Loucy (cell line): Measurements from ENCODE around the gene CYP1A2.

Experiments used
- H2AFZ ChIP-seq: fragments of 200-600 bp; sonication (generic); 2 replicates; pipeline ENCODE4 v1.6.0; 2016; ENCODE audit warnings: antibody characterized with exemption, mild to moderate bottlenecking, low read length, moderate library complexity
- H3F3A ChIP-seq: fragments of 200-600 bp; 2 replicates; pipeline ENCODE4 v1.6.0; 2016; ENCODE audit warnings: antibody characterized with exemption, low read depth, mild to moderate bottlenecking
- H3K27me3 ChIP-seq: fragments of 200-600 bp; sonication (generic); 2 replicates; pipeline ENCODE4 v1.6.1; 2014; ENCODE audit warnings: low read length, mild to moderate bottlenecking; ENCODE audit not compliant: insufficient read depth, poor library complexity, severe bottlenecking
- H3K36me3 ChIP-seq: fragments of 200-600 bp; sonication (generic); 2 replicates; pipeline ENCODE4 v1.6.1; 2016; ENCODE audit warnings: low read length; ENCODE audit not compliant: insufficient read depth
- H3K4me1 ChIP-seq: fragments of 200-600 bp; sonication (generic); 2 replicates; pipeline ENCODE4 v1.5.1; 2014; ENCODE audit warnings: low read length, mild to moderate bottlenecking; ENCODE audit not compliant: insufficient read depth, poor library complexity, severe bottlenecking
- H3K4me2 ChIP-seq: fragments of 200-600 bp; sonication (generic); 2 replicates; pipeline ENCODE4 v1.6.0; 2014; ENCODE audit warnings: antibody characterized with exemption, low read length, low read depth, mild to moderate bottlenecking; ENCODE audit not compliant: poor library complexity, severe bottlenecking
- H3K4me3 ChIP-seq: fragments of 200-600 bp; sonication (generic); 2 replicates; pipeline ENCODE4 v1.5.1; 2014; ENCODE audit warnings: low read length, mild to moderate bottlenecking, mixed read lengths; ENCODE audit not compliant: poor library complexity, severe bottlenecking
- H3K79me2 ChIP-seq: fragments of 200-600 bp; sonication (generic); 2 replicates; pipeline ENCODE4 v1.6.1; 2014; ENCODE audit warnings: low read length; ENCODE audit not compliant: insufficient read depth
- H3K9ac ChIP-seq: fragments of 200-600 bp; sonication (generic); 2 replicates; pipeline ENCODE4 v1.6.0; 2014; ENCODE audit warnings: mild to moderate bottlenecking, low read depth, low read length, moderate library complexity; ENCODE audit not compliant: poor library complexity, severe bottlenecking
- H3K9me2 ChIP-seq: fragments of 200-600 bp; sonication (generic); replicated peaks from 2 replicates; pipeline ENCODE4 v1.6.1; 2016; ENCODE audit warnings: low read depth, low read length, mixed read lengths
- H3K9me3 ChIP-seq: fragments of 200-600 bp; sonication (generic); 2 replicates; pipeline ENCODE4 v1.6.1; 2014; ENCODE audit warnings: mild to moderate bottlenecking, antibody characterized with exemption, low read length, low read depth; ENCODE audit not compliant: insufficient read depth
- H4K20me1 ChIP-seq: fragments of 200-600 bp; sonication (generic); 2 replicates; pipeline ENCODE4 v1.6.0; 2014; ENCODE audit warnings: antibody characterized with exemption, low read length, mild to moderate bottlenecking; ENCODE audit not compliant: insufficient read depth, poor library complexity, severe bottlenecking
- CTCF ChIP-seq: fragments of 200-600 bp; sonication (generic); conservative IDR thresholded peaks from 2 replicates; pipeline ENCODE4 v1.5.1; 2014; ENCODE audit warnings: mild to moderate bottlenecking, antibody characterized with exemption, low read length
- EZH2phosphoT487 ChIP-seq: fragments of 200-600 bp; IDR thresholded peaks from 2 replicates; pipeline ENCODE4 v1.6.1; 2018; ENCODE audit warnings: antibody characterized with exemption, mild to moderate bottlenecking, moderate library complexity, borderline replicate concordance

Gene CYP1A2

GRCh38 chr15:74780523-74781430, 32.1 kb downstream of the CYP1A2 start:
- Histone ChIP-seq H4K20me1 (peaks cover 29% of the 10 kb centered on the region), H3K4me3 (peak overlapping the region; percentile 77), H3K36me3 (no peaks in the 10 kb centered on the region), H2AFZ (no peak overlapping the region), H3K27me3 (no peaks in the 10 kb centered on the region), H3F3A (peaks cover 14% of the 10 kb centered on the region), H3K9ac (peak overlapping the region; percentile 73), H3K9me2 (no peaks in the 10 kb centered on the region), H3K4me1 (peaks cover 74% of the 10 kb centered on the region), H3K9me3 (no peaks in the 10 kb centered on the region), H3K79me2 (peaks cover 58% of the 10 kb centered on the region), H3K4me2 (peak overlapping the region; percentile 93)
- TF ChIP-seq CTCF (no peak), EZH2phosphoT487 (no peak)

GRCh38 chr15:74781431-74782258, 33.0 kb downstream of the CYP1A2 start, which contains the start of gene CSK:
TSS of gene CSK (plus strand) at chr15:74782080. CDS start at chr15:74798298, 16,218 bp downstream.
- Histone ChIP-seq H2AFZ (no peak within 1 kb of the TSS), H3K36me3 (no peaks in the 10 kb centered on the region), H3K4me1 (peaks cover 75% of the 10 kb centered on the region), H3K4me3 (peak within 1 kb of the TSS; percentile 83), H3F3A (peaks cover 12% of the 10 kb centered on the region), H3K9me3 (no peaks in the 10 kb centered on the region), H3K4me2 (peak within 1 kb of the TSS; percentile 95), H3K79me2 (peaks cover 67% of the 10 kb centered on the region), H4K20me1 (peaks cover 37% of the 10 kb centered on the region), H3K9me2 (no peaks in the 10 kb centered on the region), H3K27me3 (no peaks in the 10 kb centered on the region), H3K9ac (peak within 1 kb of the TSS; percentile 96)
- TF ChIP-seq CTCF (peak; percentile 31; the same call in 1 of the 2 replicates), EZH2phosphoT487 (no peak)

GRCh38 chr15:74782259-74783071, 33.8 kb downstream of the CYP1A2 start:
- peaks cover 73% of the 10 kb centered on the region for H3K79me2 ChIP-seq
- H3K4me2 ChIP-seq = peak overlapping the region; percentile 95
- peak overlapping the region; percentile 96 for H3K9ac ChIP-seq
- H3K9me2 ChIP-seq = no peaks in the 10 kb centered on the region
- peaks cover 43% of the 10 kb centered on the region for H4K20me1 ChIP-seq
- peak overlapping the region; percentile 83 for H3K4me3 ChIP-seq
- H3F3A ChIP-seq = peaks cover 6% of the 10 kb centered on the region; the same call in 1 of the 2 replicates
- H3K4me1 ChIP-seq = peaks cover 74% of the 10 kb centered on the region
- H3K27me3 ChIP-seq = no peaks in the 10 kb centered on the region
- no peaks in the 10 kb centered on the region for H3K9me3 ChIP-seq
- TF ChIP-seq CTCF (no peak), EZH2phosphoT487 (no peak)
- no peaks in the 10 kb centered on the region for H3K36me3 ChIP-seq
- H2AFZ ChIP-seq = no peak overlapping the region
